HEK293 (cell line): ENCODE measurements around the gene RAB6D.

Experiments used
- CTCF ChIP-seq: fragments of 450-650 bp; formaldehyde crosslinking; IDR thresholded peaks from 2 replicates; pipeline ENCODE4 v1.5.1; 2016; ENCODE audit warnings: missing biosample characterization, missing genetic modification characterization
- ELK4 ChIP-seq: IDR thresholded peaks from 2 replicates; pipeline ENCODE4 v1.6.1; 2011; ENCODE audit warnings: mild to moderate bottlenecking, low read depth, low read length, borderline replicate concordance
- KLF7 ChIP-seq: fragments of 450-650 bp; formaldehyde crosslinking; IDR thresholded peaks from 2 replicates; pipeline ENCODE4 v1.5.1; 2016; ENCODE audit warnings: missing biosample characterization, missing genetic modification characterization, borderline replicate concordance
- ZBTB20 ChIP-seq: fragments of 450-650 bp; formaldehyde crosslinking; IDR thresholded peaks from 2 replicates; pipeline ENCODE4 v1.5.1; 2016; ENCODE audit warnings: missing biosample characterization, missing genetic modification characterization
- ZNF549 ChIP-seq: fragments of 450-650 bp; IDR thresholded peaks from 2 replicates; pipeline ENCODE4 v1.5.1; 2018; ENCODE audit warnings: missing biosample characterization, missing genetic modification characterization, mild to moderate bottlenecking, inconsistent platforms, moderate library complexity
- TF ChIP-seq, protein P1 (sequence below): fragments of 450-650 bp; formaldehyde crosslinking; IDR thresholded peaks from 2 replicates; pipeline ENCODE4 v1.5.1; 2016; ENCODE audit warnings: missing biosample characterization, missing genetic modification characterization
- TF ChIP-seq, protein P2 (sequence below): fragments of 450-650 bp; formaldehyde crosslinking; IDR thresholded peaks from 2 replicates; pipeline ENCODE4 v1.5.1; 2016; ENCODE audit warnings: missing biosample characterization, missing genetic modification characterization

- TF ChIP-seq ZBTB20 (tag by site-specific recombination) (no peak), CTCF (tag by site-specific recombination) (no peak), ELK4 (no peak), ZNF549 (tag by site-specific recombination) (no peak), KLF7 (no peak)
- TF ChIP-seq, protein P1, sequence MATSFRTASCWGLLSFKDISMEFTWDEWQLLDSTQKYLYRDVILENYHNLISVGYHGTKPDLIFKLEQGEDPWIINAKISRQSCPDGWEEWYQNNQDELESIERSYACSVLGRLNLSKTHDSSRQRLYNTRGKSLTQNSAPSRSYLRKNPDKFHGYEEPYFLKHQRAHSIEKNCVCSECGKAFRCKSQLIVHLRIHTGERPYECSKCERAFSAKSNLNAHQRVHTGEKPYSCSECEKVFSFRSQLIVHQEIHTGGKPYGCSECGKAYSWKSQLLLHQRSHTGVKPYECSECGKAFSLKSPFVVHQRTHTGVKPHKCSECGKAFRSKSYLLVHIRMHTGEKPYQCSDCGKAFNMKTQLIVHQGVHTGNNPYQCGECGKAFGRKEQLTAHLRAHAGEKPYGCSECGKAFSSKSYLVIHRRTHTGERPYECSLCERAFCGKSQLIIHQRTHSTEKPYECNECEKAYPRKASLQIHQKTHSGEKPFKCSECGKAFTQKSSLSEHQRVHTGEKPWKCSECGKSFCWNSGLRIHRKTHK (tag by site-specific recombination), result no peak
- TF ChIP-seq, protein P2, sequence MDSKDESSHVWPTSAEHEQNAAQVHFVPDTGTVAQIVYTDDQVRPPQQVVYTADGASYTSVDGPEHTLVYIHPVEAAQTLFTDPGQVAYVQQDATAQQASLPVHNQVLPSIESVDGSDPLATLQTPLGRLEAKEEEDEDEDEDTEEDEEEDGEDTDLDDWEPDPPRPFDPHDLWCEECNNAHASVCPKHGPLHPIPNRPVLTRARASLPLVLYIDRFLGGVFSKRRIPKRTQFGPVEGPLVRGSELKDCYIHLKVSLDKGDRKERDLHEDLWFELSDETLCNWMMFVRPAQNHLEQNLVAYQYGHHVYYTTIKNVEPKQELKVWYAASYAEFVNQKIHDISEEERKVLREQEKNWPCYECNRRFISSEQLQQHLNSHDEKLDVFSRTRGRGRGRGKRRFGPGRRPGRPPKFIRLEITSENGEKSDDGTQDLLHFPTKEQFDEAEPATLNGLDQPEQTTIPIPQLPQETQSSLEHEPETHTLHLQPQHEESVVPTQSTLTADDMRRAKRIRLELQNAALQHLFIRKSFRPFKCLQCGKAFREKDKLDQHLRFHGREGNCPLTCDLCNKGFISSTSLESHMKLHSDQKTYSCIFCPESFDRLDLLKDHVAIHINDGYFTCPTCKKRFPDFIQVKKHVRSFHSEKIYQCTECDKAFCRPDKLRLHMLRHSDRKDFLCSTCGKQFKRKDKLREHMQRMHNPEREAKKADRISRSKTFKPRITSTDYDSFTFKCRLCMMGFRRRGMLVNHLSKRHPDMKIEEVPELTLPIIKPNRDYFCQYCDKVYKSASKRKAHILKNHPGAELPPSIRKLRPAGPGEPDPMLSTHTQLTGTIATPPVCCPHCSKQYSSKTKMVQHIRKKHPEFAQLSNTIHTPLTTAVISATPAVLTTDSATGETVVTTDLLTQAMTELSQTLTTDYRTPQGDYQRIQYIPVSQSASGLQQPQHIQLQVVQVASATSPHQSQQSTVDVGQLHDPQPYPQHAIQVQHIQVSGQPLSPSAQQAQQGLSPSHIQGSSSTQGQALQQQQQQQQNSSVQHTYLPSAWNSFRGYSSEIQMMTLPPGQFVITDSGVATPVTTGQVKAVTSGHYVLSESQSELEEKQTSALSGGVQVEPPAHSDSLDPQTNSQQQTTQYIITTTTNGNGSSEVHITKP (tag by site-specific recombination), result no peak
Measured at GRCh38 chr2:131366643-131367042, 2.7 kb upstream of the RAB6D start.
